Measurements from ENCODE around the gene ATP6V1C2. TPM values are rescaled to one million over a fixed set of nuclear protein-coding genes. Genes with fewer than 3 reads are reported as not detected.

ATP6V1C2 gene
- total RNA-seq, 1 donor from 2014 or later, result not detected

DNA sequence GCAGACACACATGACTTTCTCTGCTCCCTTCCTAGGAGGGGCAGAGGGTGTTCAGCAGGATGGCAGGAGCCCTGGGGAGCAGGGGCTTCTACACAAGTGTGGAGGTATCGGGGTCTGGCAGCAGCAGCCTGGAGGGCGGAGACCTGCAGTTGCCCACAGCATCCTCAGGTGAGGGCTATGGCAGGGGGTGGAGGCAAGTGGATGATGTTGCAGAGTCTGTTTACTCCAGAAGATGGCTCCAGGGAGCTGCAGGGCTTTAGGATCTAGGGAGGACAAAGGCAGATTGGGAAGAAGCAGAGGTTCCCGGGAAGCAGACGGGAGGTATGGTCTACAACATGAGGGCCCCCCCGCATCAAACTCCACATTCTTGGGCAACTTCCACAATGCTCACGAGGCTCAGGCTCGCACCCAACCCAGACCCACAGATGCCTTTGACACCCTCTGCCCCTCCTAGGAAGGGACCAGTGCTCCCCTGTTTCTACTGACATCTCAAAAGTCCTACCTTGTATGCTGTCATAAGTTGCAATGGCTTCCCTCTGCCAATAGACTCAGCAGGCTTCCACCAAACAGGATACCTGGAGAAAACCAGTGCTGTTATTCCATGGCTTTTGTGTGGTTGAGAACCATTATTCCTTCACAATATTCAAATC lies 12.0 kb upstream of the ATP6V1C2 start:
- TF ChIP-seq CTCF (conservative IDR thresholded peaks at IDR 0.05; ENCODE audit: low read depth, low read length), result peak; percentile 60
- no peak for DNase-seq (ENCODE audit: low read depth)
- H3K4me3 ChIP-seq (ENCODE audit: low read depth, low read length), result no peak overlapping the region

GRCh38 chr2:10712185-10712809 lies 9.1 kb upstream of the ATP6V1C2 start:
- TF ChIP-seq CTCF (conservative IDR thresholded peaks at IDR 0.05; ENCODE audit: low read depth, low read length), result no peak
- no peak for DNase-seq (ENCODE audit: low read depth)
- H3K4me3 ChIP-seq (ENCODE audit: low read depth, low read length), result no peak overlapping the region

GRCh38 chr2:10716581-10716980 lies 4.8 kb upstream of the ATP6V1C2 start:
- no peak overlapping the region for H3K4me3 ChIP-seq (ENCODE audit: low read depth, low read length)
- TF ChIP-seq CTCF (conservative IDR thresholded peaks at IDR 0.05; ENCODE audit: low read depth, low read length), result no peak
- no peak for DNase-seq (ENCODE audit: low read depth)

- no peak overlapping the region for H3K4me3 ChIP-seq (ENCODE audit: low read depth, low read length)
- no peak for DNase-seq (ENCODE audit: low read depth)
- no peak for TF ChIP-seq CTCF (conservative IDR thresholded peaks at IDR 0.05; ENCODE audit: low read depth, low read length)
Measured at GRCh38 chr2:10717628-10718027, 3.8 kb upstream of the ATP6V1C2 start.

- no peak overlapping the region for H3K4me3 ChIP-seq (ENCODE audit: low read depth, low read length)
- TF ChIP-seq CTCF (conservative IDR thresholded peaks at IDR 0.05; ENCODE audit: low read depth, low read length), result no peak
- DNase-seq (ENCODE audit: low read depth), result no peak
Measured at GRCh38 chr2:10720306-10720705, 1.1 kb upstream of the ATP6V1C2 start.

GRCh38 chr2:10720947-10721395 lies 459 bp upstream of the ATP6V1C2 start:
- no peak for DNase-seq (ENCODE audit: low read depth)
- no peak for TF ChIP-seq CTCF (conservative IDR thresholded peaks at IDR 0.05; ENCODE audit: low read depth, low read length)
- H3K4me3 ChIP-seq (ENCODE audit: low read depth, low read length), result peak overlapping the region; percentile 26
